Pancreas (tissue), 10 donors: ENCODE results near the gene ATP8A2. TPM values are rescaled to one million over a fixed set of nuclear protein-coding genes. Genes with fewer than 3 reads are reported as not detected.

ENCODE experiments used
- ATAC-seq, 4 donors: fragments of 200-7000 bp; cut with Tn5 transposase; one replicate each; pipeline versions ENCODE4 v1.8.0 to v1.9.1; 2020; ENCODE audit warnings: mild to moderate bottlenecking in 4 of 4, moderate library complexity in 4 of 4
- DNase-seq, 6 donors: peaks; one replicate each; pipeline ENCODE4 v3.0.0-alpha.2; 2020
- FAIRE-seq: peaks from 2 replicates; lab custom pipeline; 2012; peaks lifted over from hg19 to GRCh38; lab: Jason Lieb, UNC
- H3K27ac ChIP-seq, 4 donors: fragments of 200-600 bp; sonication (generic); 1 replicate in 3 of 4; 2 replicates in 1 of 4; pipeline versions ENCODE4 v1.5.0 to v1.8.0; 2020
- H3K27me3 ChIP-seq, 4 donors: fragments of 200-600 bp; one replicate each; pipeline ENCODE4 v1.8.0; 2021
- H3K36me3 ChIP-seq, 3 donors: fragments of 200-600 bp; sonication (generic) in 1 of 3; one replicate each; pipeline versions ENCODE4 v1.5.0 to v1.8.0; 2020 to 2021
- H3K4me1 ChIP-seq, 3 donors: fragments of 200-600 bp; one replicate each; pipeline ENCODE4 v1.8.0; 2021
- H3K4me3 ChIP-seq, 4 donors: fragments of 200-600 bp; sonication (generic) in 2 of 4; one replicate each; pipeline versions ENCODE4 v1.5.0 to v1.8.0; 2020 to 2021
- H3K9me3 ChIP-seq, 4 donors: fragments of 200-600 bp; one replicate each; pipeline ENCODE4 v1.8.0; 2021
- WGBS, 2 donors: extraction: QIAGEN DNeasy Blood & Tissue Kit; methylation state at CpG; one replicate each; pipeline ENCODE4 v1.1.7; 2013; 5-methylcytosine and 5-hydroxymethylcytosine counted together
- intact Hi-C, 3 donors: fragments of 100-400 bp; cut with DNase I; formaldehyde crosslinking; loops; one replicate each; pipeline versions ENCODE4 v1.11.1 to v1.14.2; 2022
- polyA plus RNA-seq, 2 donors: library from polyadenylated mRNA; stranded (reverse); fragments of 200-250 nt; gene quantifications; one replicate each; pipeline ENCODE4 v1.2.3, GENCODE V29; 2013
- total RNA-seq, 6 donors: library from RNA; stranded (reverse); fragmentation: NEBNext Ultra II Directional in 4 of 6; extraction: Animal tissue kit (Norgen Biotek cat#: 25700) in 4 of 6; gene quantifications; one replicate each; pipeline versions ENCODE4 v1.2.1 to v1.2.4, GENCODE V29; 2021 to 2023
- TF ChIP-seq, protein P1 (sequence below), 4 donors: fragments of 200-600 bp; sonication (generic) in 3 of 4; IDR thresholded peaks; one replicate each; pipeline versions ENCODE4 v1.5.0 to v1.8.0; 2021; ENCODE audit warnings: antibody characterized with exemption in 4 of 4
- donor health status: healthy with polysubstance abuse.
- donor health status: DM: no; HTN: no; CAD: no; lungs with moderate emphysema.
- donor health status: DM: no; HTN: no; CAD: no.
- donor health status: control.
- donor health status: control.
- donor health status: Bipolar disorder and iron deficiency.
- donor health status: DM: yes; HTN: yes; CAD: no.
- donor health status: DM: no; HTN: no; CAD: no.
- donor health status: DM: no; HTN: no; CAD: no.
- donor health status: DM: yes; HTN: yes; CAD: no.

ATP8A2 gene
- total and polyA plus RNA-seq, 8 donors: 0.04 to 0.28 (median 0.14) TPM

DNA sequence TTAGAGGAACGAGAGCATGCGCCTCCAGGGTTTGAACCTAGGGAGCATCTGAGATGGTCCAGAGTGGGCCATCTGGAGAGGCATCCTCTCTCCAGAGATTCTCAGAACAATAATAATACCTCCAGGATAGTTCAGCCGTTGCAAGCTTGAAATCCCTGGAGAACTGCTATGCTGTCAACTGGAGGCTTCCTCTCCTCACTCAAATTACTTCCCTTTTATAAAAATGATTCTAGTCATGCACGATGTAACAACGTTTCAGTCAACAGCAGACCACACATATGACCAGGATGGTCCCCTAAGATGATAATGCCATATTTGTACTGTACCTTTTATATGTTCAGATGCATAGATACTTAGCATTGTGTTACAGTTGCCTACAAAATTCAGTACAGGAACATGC, 571.3 kb downstream of the ATP8A2 start:
- intact Hi-C loops: no loop called here
- TF ChIP-seq, protein P1, sequence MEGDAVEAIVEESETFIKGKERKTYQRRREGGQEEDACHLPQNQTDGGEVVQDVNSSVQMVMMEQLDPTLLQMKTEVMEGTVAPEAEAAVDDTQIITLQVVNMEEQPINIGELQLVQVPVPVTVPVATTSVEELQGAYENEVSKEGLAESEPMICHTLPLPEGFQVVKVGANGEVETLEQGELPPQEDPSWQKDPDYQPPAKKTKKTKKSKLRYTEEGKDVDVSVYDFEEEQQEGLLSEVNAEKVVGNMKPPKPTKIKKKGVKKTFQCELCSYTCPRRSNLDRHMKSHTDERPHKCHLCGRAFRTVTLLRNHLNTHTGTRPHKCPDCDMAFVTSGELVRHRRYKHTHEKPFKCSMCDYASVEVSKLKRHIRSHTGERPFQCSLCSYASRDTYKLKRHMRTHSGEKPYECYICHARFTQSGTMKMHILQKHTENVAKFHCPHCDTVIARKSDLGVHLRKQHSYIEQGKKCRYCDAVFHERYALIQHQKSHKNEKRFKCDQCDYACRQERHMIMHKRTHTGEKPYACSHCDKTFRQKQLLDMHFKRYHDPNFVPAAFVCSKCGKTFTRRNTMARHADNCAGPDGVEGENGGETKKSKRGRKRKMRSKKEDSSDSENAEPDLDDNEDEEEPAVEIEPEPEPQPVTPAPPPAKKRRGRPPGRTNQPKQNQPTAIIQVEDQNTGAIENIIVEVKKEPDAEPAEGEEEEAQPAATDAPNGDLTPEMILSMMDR (IDR thresholded peaks at IDR 0.05): no peak
- Histone ChIP-seq H3K4me1 (no peaks in the 10 kb centered on the region), H3K36me3 (no peaks in the 10 kb centered on the region), H3K9me3 (no peaks in the 10 kb centered on the region), H3K27me3 (no peaks in the 10 kb centered on the region), H3K4me3 (no peak overlapping the region), H3K27ac (no peak overlapping the region)
- DNase-seq (no peak), FAIRE-seq (no peak), ATAC-seq (no peak)
- 55 to 59% methylated on average over 5 of the region's 5 CpGs for WGBS, 2 donors

DNA sequence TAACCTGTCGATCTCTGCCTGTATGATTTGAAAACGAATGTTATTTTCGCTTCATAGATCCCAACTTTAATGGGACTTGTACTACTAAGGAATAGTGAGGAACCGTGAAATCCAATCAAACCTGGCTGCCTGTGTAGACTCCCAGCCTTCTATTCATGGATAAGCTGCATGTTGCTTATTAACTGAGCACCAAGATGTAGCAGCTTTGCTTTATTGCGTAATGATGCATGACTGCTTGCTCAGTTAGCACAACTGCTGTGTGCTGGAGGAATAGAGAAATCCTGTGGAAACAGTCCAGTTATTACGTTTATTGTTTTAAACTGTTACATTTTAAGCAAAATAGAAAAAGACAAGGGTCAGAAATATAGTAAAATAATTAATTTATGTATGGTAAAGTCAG, 571.9 kb downstream of the ATP8A2 start:
- no peaks in the 10 kb centered on the region for H3K36me3 ChIP-seq
- H3K4me3 ChIP-seq: no peak overlapping the region
- WGBS, 2 donors: 45 to 61% methylated on average over 6 of the region's 6 CpGs
- ATAC-seq (peak in 3 of 4 donors; percentile 61 to 74 (median 67)), FAIRE-seq (no peak), DNase-seq (no peak)
- H3K4me1 ChIP-seq: no peaks in the 10 kb centered on the region
- no peaks in the 10 kb centered on the region for H3K27me3 ChIP-seq
- no peak overlapping the region for H3K27ac ChIP-seq
- TF ChIP-seq, protein P1 (IDR thresholded peaks at IDR 0.05): no peak
- intact Hi-C loops: no loop called here
- no peaks in the 10 kb centered on the region for H3K9me3 ChIP-seq

DNA sequence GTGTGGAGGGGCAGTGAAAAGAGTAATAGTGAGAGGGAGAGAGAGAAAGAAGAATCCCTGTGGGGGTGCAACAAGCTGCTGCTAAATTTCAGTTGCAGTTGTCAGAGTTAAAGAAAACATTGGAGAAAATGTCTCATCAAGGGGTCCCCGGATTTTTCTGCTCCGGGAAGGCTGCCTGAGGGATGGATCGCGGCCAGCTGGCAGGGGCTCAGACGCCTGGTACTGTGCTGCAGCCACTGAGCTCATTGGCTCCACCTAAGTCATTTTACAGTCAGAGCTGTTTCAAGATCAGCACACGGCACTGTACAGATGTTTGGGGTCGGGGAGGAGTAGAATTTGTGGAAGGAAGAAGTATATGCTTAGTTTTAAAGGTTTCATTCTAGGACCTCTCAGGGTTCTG, 573.8 kb downstream of the ATP8A2 start:
- H3K9me3 ChIP-seq: no peaks in the 10 kb centered on the region
- H3K4me3 ChIP-seq: no peak overlapping the region
- no peak overlapping the region for H3K27ac ChIP-seq
- no peaks in the 10 kb centered on the region for H3K27me3 ChIP-seq
- no peak for ATAC-seq
- DNase-seq: no peak
- H3K36me3 ChIP-seq: no peaks in the 10 kb centered on the region
- no peaks in the 10 kb centered on the region for H3K4me1 ChIP-seq
- no peak for FAIRE-seq
- intact Hi-C loops: no loop called here
- TF ChIP-seq, protein P1 (IDR thresholded peaks at IDR 0.05): no peak
- 11 to 23% methylated on average over 7 of the region's 7 CpGs for WGBS, 2 donors

DNA sequence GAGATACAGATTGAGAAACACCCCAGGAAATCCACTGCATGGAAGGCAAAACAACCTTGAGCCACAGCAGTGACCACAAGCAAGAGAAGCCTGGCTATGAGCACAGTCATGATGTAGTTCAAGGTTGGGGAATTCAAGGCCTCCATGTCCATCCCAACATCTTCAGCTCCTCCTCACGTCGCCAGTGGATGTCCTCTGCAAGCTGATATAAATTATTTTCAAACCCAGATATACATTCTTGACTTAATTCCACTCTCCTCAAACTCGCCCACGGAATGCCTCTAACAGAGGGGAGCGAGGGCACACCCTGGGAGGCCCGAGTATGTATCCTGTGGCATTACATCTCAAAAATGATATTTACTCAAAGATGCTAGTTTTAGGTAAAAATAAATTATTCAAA, 574.5 kb downstream of the ATP8A2 start:
- ATAC-seq (no peak), FAIRE-seq (no peak), DNase-seq (no peak)
- Histone ChIP-seq H3K4me3 (no peak overlapping the region), H3K9me3 (no peaks in the 10 kb centered on the region), H3K4me1 (no peaks in the 10 kb centered on the region), H3K36me3 (no peaks in the 10 kb centered on the region), H3K27ac (no peak overlapping the region), H3K27me3 (no peaks in the 10 kb centered on the region)
- 72 to 81% methylated on average over 6 of the region's 6 CpGs for WGBS, 2 donors
- intact Hi-C loops: no loop called here
- TF ChIP-seq, protein P1 (IDR thresholded peaks at IDR 0.05): no peak

DNA sequence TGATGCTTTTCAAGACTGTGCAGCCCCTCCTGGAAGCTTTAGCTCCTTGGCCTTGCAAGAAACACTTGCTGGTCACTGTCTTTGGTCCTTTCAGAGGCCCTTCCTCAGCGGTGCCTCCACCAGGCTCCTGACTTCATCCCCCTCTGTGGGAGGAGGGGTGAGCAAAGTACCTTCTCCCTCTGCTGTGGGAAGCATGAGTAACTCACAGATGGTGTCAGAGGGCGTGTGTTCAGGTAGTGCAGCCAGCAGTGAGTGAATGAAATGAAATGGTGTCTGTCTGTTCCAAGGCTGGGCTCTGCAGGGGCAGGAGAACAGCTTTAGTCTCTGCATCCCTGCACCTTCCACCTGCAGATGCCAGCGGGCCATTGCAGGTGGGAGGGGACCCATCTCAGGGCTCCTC, 577.1 kb downstream of the ATP8A2 start:
- Histone ChIP-seq H3K27me3 (no peaks in the 10 kb centered on the region), H3K4me1 (no peaks in the 10 kb centered on the region), H3K36me3 (no peaks in the 10 kb centered on the region), H3K9me3 (no peaks in the 10 kb centered on the region), H3K4me3 (no peak overlapping the region), H3K27ac (no peak overlapping the region)
- DNase-seq (no peak), FAIRE-seq (no peak), ATAC-seq (no peak)
- 58 to 69% methylated on average over 3 of the region's 3 CpGs for WGBS, 2 donors
- intact Hi-C loops: no loop called here
- TF ChIP-seq, protein P1 (IDR thresholded peaks at IDR 0.05): no peak
